Measurements from ENCODE around the gene CSRP1.
"Not testable (repeated sequence)": the region's sequence is repeated elsewhere in the genome, so short reads cannot be mapped to it uniquely, and the experiment has no call there.

Gene CSRP1

DNA sequence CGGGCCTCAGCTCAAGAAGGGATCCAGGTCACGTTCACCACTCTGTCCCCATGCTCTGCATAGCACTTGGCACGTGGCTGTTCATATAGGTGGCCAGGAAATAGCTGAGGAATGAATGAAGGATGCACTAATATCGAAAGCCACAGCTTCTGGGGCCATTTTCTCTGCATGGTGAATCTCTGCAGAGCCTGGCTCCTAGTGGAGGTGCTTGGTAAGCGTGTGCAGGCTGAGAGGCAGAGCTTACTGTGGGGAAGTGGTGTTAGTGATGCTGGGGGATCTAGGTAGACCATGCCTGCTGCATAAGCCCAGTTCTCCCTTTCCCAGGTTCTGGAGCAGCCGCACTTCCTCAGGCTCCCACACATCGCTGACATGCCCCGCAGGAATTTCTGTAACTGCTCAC is 8.3 kb downstream of the CSRP1 start:
- no peaks in the 10 kb centered on the region for H3K4me1 Mint-ChIP-seq (ENCODE audit: low read depth)
- H3K27me3 Mint-ChIP-seq: no peaks in the 10 kb centered on the region
- no peak overlapping the region for H3K4me3 Mint-ChIP-seq
- no peaks in the 10 kb centered on the region for H3K9me3 Mint-ChIP-seq
- no peak overlapping the region for H3K27ac Mint-ChIP-seq
- H3K36me3 Mint-ChIP-seq (ENCODE audit: low read depth): peaks cover 13% of the 10 kb centered on the region

DNA sequence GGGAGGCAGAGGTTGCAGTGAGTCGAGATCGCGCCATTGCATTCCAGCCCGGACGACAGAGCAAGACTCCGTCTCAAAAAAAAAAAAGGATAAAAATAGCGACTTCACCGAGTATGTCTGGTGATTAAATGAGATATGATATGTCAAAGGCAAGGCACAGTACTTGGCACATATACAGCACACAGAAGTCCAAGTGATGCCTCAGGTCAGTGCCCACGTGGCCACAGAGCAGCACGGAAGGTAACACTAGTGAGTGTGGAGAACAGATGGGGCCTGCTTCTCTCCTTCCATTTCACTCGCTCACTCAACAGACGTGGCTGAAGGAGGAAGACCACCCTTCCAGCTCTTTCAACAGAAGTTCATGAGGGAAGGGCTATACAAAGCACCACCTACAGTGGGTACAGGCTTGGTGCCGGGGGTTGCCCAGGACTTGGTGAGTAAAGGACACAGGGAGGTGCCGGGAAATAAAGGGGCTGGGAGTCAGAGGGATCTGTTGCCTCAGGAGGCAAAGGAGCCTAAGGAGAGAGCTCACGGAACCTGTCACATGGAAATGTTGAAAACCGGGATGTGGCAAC is 8.9 kb downstream of the CSRP1 start:
- peaks cover 19% of the 10 kb centered on the region for H3K36me3 Mint-ChIP-seq (ENCODE audit: low read depth)
- H3K4me3 Mint-ChIP-seq: no peak overlapping the region
- H3K4me1 Mint-ChIP-seq (ENCODE audit: low read depth): no peaks in the 10 kb centered on the region
- H3K27ac Mint-ChIP-seq: no peak overlapping the region
- H3K9me3 Mint-ChIP-seq: no peaks in the 10 kb centered on the region
- H3K27me3 Mint-ChIP-seq: no peaks in the 10 kb centered on the region

DNA sequence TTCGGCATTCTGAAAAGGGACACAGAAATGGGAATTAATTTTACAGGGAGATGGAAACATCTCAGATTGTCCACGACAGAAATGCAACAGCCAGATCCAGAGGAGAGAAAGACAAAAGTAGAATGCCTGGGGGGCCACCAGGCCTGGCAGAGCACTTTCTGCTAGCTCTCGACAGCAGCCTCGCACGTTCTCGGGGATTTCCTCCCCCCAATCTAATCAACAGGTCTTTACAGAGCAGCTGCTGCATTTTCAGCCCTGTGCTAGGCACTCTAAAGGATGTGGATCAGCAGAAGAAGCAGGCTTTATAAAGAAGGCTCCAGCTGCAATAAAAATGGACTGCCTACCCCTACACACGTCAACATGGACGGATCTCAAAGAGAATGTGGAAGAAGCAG is 10.6 kb downstream of the CSRP1 start:
- H3K27ac Mint-ChIP-seq: no peak overlapping the region
- no peaks in the 10 kb centered on the region for H3K4me1 Mint-ChIP-seq (ENCODE audit: low read depth)
- no peaks in the 10 kb centered on the region for H3K27me3 Mint-ChIP-seq
- H3K36me3 Mint-ChIP-seq (ENCODE audit: low read depth): peaks cover 26% of the 10 kb centered on the region
- no peak overlapping the region for H3K4me3 Mint-ChIP-seq
- H3K9me3 Mint-ChIP-seq: no peaks in the 10 kb centered on the region

DNA sequence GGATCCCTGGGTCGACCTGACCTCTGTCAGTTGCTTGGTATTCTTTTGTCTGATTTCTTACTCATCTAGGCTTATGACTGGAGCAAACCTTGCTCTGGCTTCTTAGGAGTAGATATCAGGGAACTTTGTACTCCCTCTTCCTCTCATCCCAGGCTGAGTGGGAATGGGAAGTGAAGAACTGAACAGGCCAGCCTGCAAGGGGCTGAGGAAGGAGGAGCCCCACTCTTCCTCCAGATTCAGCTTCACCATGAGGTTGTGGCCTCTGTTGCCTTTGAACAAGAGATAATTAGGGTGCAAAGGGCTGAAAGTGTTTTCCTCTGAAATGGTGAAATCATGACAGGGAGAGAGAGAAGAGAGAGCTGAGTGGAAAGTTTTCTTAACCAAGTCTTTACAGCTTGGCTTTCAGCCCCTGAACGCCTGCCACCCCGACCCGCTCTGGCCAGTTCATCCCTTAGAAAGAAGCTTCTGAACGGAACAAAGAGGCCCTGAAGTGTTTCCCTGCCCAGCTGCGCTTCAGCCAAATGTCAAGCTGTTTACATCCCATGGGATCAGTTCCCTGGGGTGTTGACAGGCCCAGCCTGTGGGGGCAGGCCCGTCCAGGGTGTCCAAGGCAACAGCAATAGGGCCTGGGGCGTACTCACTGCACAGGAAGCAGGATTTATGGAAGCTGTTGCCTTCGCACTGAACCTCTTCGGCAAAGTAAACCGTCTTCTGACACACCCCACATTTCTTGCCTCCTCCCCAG is 11.2 kb downstream of the CSRP1 start:
- no peak overlapping the region for H3K4me3 Mint-ChIP-seq
- H3K9me3 Mint-ChIP-seq: no peaks in the 10 kb centered on the region
- H3K36me3 Mint-ChIP-seq (ENCODE audit: low read depth): peaks cover 27% of the 10 kb centered on the region
- H3K27ac Mint-ChIP-seq: no peak overlapping the region
- H3K4me1 Mint-ChIP-seq (ENCODE audit: low read depth): no peaks in the 10 kb centered on the region
- no peaks in the 10 kb centered on the region for H3K27me3 Mint-ChIP-seq

DNA sequence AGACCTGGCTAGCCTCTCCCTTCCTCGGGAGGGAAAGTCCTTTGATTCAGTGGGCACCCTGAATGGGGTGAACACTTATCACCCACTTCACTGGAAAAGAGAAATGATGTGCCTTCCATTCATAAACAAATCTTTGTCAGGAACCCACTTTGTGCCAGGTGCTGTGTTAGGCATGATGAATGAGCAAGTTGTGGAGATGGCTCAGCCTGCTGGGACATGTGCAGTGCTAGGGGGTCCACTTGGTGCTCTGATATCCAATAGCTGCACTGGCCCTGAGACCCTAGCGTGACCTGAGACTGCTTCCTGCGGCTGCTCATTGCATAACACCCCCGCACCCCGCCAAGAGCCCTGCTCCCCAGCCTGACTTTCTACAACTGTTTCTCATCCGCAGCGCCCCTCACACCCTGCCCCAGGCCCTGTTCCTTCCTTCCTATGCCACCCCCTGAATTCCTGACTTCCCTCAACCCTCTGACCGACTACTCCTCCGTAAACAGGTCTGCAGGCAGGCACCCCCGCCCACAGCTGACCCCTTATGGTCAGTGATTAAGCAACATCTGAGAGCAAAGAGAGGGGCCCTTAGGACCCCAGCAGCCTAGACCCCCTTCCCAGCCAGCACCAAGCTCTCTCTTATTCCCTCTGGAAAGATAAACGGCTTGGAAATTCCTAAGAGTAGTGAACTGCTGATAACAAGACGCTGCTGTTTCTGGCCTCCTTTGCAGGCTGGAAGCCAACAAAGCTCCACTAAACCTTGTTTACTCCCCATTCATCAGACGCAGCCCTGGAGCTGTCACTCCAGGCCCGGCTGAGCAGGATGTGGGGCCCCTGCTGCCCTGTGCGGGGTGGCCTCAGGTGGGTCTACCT is 12.9 kb downstream of the CSRP1 start:
- Mint-ChIP-seq H3K27me3 (no peaks in the 10 kb centered on the region), H3K4me3 (no peak overlapping the region), H3K27ac (no peak overlapping the region), H3K36me3 (ENCODE audit: low read depth) (peaks cover 37% of the 10 kb centered on the region), H3K4me1 (ENCODE audit: low read depth) (no peaks in the 10 kb centered on the region), H3K9me3 (no peaks in the 10 kb centered on the region)

DNA sequence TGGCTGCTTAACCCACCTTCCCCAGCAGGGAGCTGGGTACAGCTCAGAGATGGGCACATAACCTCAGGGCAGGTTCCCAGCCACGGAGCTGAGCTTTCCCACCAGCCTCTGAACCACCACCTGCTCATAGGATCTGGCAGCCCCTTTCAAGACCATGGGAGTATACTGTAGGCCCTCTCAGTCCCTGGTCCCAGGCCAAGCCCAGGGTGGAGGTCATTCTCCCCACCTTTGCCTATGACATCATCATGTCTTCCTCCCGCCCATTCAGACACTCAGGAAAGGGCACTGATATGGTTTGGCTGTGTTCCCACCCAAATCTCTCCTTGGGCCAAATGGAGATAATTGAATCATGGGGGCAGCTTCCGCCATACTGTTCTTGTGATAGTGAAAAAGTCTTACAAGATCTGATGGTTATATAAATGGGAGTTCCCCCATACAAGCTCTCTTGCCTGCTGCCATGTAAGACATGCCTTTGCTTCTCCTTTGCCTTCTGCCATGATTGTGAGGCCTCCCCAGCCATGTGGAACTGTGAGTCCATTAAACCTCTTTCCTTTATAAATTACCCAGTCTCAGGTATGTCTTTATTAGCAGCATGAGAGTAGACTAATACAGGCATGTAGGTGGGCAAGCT is 13.8 kb downstream of the CSRP1 start:
- H3K4me1 Mint-ChIP-seq (ENCODE audit: low read depth); H3K27ac Mint-ChIP-seq; H3K4me3 Mint-ChIP-seq; H3K27me3 Mint-ChIP-seq; H3K9me3 Mint-ChIP-seq: not testable (repeated sequence)
- H3K36me3 Mint-ChIP-seq (ENCODE audit: low read depth): peaks cover 37% of the 10 kb centered on the region

- Mint-ChIP-seq H3K27me3 (no peaks in the 10 kb centered on the region), H3K4me3 (no peak overlapping the region), H3K9me3 (no peaks in the 10 kb centered on the region), H3K4me1 (ENCODE audit: low read depth) (no peaks in the 10 kb centered on the region), H3K36me3 (ENCODE audit: low read depth) (peaks cover 46% of the 10 kb centered on the region), H3K27ac (no peak overlapping the region)
These were observed 14.9 kb downstream of the CSRP1 start for GRCh38 chr1:201491896-201492511.

GRCh38 chr1:201490708-201491131 is 16.2 kb downstream of the CSRP1 start:
- Mint-ChIP-seq H3K27ac (no peak overlapping the region), H3K36me3 (ENCODE audit: low read depth) (peaks cover 52% of the 10 kb centered on the region), H3K4me1 (ENCODE audit: low read depth) (no peaks in the 10 kb centered on the region), H3K9me3 (no peaks in the 10 kb centered on the region), H3K27me3 (no peaks in the 10 kb centered on the region), H3K4me3 (no peak overlapping the region)

GRCh38 chr1:201489643-201490261 is 17.2 kb downstream of the CSRP1 start:
- no peaks in the 10 kb centered on the region for H3K4me1 Mint-ChIP-seq (ENCODE audit: low read depth)
- H3K27me3 Mint-ChIP-seq: no peaks in the 10 kb centered on the region
- no peaks in the 10 kb centered on the region for H3K9me3 Mint-ChIP-seq
- no peak overlapping the region for H3K4me3 Mint-ChIP-seq
- H3K27ac Mint-ChIP-seq: no peak overlapping the region
- peaks cover 54% of the 10 kb centered on the region for H3K36me3 Mint-ChIP-seq (ENCODE audit: low read depth)

- Mint-ChIP-seq H3K27ac (no peak overlapping the region), H3K36me3 (ENCODE audit: low read depth) (peaks cover 46% of the 10 kb centered on the region)
These were observed 17.9 kb downstream of the CSRP1 start for GRCh38 chr1:201488830-201489589.

GRCh38 chr1:201487742-201488141 is 19.2 kb downstream of the CSRP1 start:
- no peaks in the 10 kb centered on the region for H3K27me3 Mint-ChIP-seq
- H3K27ac Mint-ChIP-seq: no peak overlapping the region
- no peaks in the 10 kb centered on the region for H3K9me3 Mint-ChIP-seq
- no peak overlapping the region for H3K4me3 Mint-ChIP-seq
- H3K36me3 Mint-ChIP-seq (ENCODE audit: low read depth): peaks cover 35% of the 10 kb centered on the region
- H3K4me1 Mint-ChIP-seq (ENCODE audit: low read depth): no peaks in the 10 kb centered on the region

More at GRCh38 chr1:201488830-201489589, 17.9 kb downstream of the CSRP1 start:
- H3K4me3 Mint-ChIP-seq: no peak overlapping the region
- H3K27me3 Mint-ChIP-seq: no peaks in the 10 kb centered on the region
- H3K9me3 Mint-ChIP-seq: no peaks in the 10 kb centered on the region
- no peaks in the 10 kb centered on the region for H3K4me1 Mint-ChIP-seq (ENCODE audit: low read depth)

GRCh38 chr1:201486187-201486586 is 20.7 kb downstream of the CSRP1 start:
- H3K36me3 Mint-ChIP-seq (ENCODE audit: low read depth): peaks cover 30% of the 10 kb centered on the region

GRCh38 chr1:201485184-201485774 is 21.6 kb downstream of the CSRP1 start:
- Mint-ChIP-seq H3K27me3 (peaks cover 11% of the 10 kb centered on the region), H3K4me1 (ENCODE audit: low read depth) (peaks cover 18% of the 10 kb centered on the region), H3K9me3 (no peaks in the 10 kb centered on the region), H3K36me3 (ENCODE audit: low read depth) (peaks cover 25% of the 10 kb centered on the region), H3K27ac (no peak overlapping the region), H3K4me3 (no peak overlapping the region)

More at GRCh38 chr1:201486187-201486586, 20.7 kb downstream of the CSRP1 start:
- Mint-ChIP-seq H3K27ac (no peak overlapping the region), H3K4me3 (no peak overlapping the region), H3K4me1 (ENCODE audit: low read depth) (peaks cover 12% of the 10 kb centered on the region), H3K27me3 (peaks cover 5% of the 10 kb centered on the region), H3K9me3 (no peaks in the 10 kb centered on the region)
